Astrocyte (in vitro differentiated cells and primary cell): Measurements from ENCODE around the gene TMEM132C.

Source experiments
- EZH2 ChIP-seq: IDR thresholded peaks from 2 replicates; pipeline ENCODE4 v1.6.1; 2012; ENCODE audit warnings: mild to moderate bottlenecking, low read length, inconsistent platforms; ENCODE audit not compliant: insufficient read depth
- TF ChIP-seq, protein P1 (sequence below): IDR thresholded peaks from 2 replicates; pipeline ENCODE4 v1.5.1; 2011; ENCODE audit warnings: low read depth, mild to moderate bottlenecking, inconsistent platforms, low read length, moderate library complexity; ENCODE audit not compliant: insufficient read depth

DNA sequence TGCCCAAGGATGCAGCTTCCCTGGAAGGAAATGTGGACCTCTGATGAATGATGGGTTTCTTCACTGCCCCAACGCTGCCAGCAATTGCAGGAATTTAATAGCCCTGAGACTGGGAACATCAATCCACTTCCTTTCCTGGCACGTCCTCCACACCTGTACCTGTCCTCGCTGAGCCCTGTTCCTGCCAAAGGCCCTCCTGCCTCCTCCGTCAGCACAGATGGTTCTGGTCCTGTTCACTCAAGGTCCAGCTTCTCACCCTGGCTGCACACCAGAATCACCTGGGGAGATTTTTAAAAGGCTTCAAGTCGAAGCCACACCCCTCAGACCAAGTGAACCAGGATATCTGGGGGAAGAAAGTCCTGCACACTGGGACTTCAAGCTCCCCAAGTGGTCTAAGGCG lies 38.4 kb upstream of the TMEM132C start:
- TF ChIP-seq, protein P1, sequence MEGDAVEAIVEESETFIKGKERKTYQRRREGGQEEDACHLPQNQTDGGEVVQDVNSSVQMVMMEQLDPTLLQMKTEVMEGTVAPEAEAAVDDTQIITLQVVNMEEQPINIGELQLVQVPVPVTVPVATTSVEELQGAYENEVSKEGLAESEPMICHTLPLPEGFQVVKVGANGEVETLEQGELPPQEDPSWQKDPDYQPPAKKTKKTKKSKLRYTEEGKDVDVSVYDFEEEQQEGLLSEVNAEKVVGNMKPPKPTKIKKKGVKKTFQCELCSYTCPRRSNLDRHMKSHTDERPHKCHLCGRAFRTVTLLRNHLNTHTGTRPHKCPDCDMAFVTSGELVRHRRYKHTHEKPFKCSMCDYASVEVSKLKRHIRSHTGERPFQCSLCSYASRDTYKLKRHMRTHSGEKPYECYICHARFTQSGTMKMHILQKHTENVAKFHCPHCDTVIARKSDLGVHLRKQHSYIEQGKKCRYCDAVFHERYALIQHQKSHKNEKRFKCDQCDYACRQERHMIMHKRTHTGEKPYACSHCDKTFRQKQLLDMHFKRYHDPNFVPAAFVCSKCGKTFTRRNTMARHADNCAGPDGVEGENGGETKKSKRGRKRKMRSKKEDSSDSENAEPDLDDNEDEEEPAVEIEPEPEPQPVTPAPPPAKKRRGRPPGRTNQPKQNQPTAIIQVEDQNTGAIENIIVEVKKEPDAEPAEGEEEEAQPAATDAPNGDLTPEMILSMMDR = no peak
- TF ChIP-seq EZH2 = no peak
